Activated CD8-positive, alpha-beta memory T cell treated with anti-CD3 and anti-CD28 coated beads for 48 hours (primary cell): Measurements from ENCODE around the gene TEX36.
"Not testable (repeated sequence)": the region's sequence is repeated elsewhere in the genome, so short reads cannot be mapped to it uniquely, and the experiment has no call there.

ENCODE experiments used
- DNase-seq, 3 experiments: peaks; one replicate each; pipeline ENCODE4 v3.0.0-alpha.2; 2020; ENCODE audit warnings: low read depth in 2 of 3, low spot score in 2 of 3

TEX36 gene

DNA sequence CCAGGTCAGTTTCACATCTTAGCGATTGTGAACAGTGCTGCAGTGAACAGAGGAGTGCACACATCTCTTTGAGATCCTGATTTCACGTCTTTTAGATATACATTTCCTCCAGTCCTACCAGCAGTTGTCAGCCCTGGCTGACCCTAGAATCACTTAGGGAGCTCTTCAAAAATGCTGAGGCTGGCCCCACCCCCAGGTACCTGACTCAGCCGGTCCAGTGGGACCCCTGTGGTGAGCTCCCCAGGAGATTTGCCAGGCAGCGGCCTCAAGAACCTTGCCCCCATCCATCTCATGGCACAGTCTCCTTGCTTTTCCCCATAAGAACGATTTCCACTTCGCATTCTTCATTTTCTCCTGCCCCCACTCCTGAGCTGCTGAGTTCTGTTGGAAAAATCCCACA is 45.5 kb downstream of the TEX36 start:
- no peak for DNase-seq

DNA sequence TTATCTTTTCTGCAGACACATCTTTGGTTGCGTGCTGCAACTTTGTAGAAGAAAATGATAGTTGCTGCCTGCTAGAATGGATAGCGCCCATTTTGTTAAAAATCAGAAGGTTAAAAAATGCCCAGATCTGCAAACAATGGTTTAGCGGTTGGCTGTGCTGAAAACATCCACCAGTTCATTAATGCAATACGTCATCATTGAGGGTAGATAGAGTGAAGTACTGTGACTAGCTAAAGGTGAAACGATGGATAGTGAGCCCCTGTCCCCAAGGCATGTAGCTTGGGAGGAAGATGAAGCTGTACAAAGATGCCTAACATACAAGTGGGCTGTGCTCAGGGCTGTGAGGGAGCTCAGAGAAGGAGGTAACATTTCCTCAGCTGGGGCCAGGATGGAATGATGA is 48.4 kb downstream of the TEX36 start:
- DNase-seq = no peak

DNA sequence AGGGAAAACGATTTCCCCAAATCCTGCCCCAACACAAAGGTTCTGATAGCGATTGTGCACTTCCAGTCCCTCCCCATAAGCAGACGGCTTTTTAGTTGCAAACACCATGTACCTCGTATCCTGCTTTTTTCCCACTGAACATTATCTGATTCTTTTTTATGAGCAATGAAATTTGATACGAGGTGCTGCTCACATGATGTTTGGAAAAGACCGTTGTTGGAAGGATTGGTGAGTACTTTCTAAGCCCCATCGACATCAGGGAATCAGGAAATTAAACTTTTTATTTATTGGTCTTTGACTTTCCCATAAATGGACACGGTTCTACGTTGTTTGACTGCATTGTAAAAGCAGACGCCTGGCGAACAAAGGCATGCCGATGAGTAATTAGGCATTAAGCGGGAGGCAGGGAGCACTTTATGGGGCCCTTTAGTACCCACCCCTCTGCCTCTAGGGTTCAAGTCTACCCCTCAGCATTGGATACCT is 49.4 kb downstream of the TEX36 start:
- no peak for DNase-seq

DNA sequence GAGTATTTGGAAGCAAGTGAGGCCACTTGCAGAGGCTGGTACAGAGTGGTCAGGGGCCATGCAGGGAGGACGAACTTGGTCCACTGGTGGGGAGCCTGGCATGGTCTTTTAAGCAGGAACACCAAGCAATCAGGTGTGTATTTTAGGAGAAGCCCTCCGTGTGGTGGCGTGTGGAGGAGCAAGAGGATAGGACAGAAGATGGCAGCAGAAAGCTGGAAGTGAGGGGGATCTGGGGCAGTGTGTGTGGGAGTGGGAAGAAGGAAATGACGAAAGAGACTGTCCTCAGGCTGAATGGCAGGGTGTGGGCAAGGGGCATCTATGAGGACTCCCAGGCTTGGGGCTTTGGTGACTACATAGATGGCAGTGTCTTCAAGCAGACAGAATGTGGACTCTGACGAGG is 51.2 kb downstream of the TEX36 start:
- no peak for DNase-seq

DNA sequence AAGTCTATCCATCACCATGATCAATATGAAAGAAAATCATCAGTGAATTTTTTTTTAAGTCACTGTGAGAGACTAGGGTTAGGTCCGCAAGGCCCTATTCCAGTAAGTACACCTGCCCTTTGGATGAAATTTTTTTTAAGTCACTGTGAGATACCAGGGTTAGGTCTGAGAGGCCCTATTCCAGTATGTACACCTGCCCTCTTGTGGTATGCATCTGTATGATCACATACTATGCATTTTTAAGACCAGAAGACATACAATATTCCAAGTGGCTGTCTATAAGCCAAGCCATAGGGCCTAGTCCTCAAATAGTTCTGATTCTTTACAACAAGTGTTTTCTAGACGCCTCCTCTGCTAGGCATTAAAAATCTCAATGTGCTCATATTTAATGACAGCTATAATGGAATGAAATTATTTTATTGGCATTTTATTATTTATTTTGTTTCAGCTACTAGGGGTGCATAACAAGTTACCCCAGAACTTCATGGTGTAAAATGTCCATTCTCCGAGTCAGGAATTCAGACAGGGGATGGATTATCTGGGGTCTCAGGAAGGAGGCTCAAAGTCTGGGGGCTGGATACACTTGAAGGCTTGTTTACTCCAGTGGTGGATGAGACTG is 53.1 kb downstream of the TEX36 start:
- no peak for DNase-seq

DNA sequence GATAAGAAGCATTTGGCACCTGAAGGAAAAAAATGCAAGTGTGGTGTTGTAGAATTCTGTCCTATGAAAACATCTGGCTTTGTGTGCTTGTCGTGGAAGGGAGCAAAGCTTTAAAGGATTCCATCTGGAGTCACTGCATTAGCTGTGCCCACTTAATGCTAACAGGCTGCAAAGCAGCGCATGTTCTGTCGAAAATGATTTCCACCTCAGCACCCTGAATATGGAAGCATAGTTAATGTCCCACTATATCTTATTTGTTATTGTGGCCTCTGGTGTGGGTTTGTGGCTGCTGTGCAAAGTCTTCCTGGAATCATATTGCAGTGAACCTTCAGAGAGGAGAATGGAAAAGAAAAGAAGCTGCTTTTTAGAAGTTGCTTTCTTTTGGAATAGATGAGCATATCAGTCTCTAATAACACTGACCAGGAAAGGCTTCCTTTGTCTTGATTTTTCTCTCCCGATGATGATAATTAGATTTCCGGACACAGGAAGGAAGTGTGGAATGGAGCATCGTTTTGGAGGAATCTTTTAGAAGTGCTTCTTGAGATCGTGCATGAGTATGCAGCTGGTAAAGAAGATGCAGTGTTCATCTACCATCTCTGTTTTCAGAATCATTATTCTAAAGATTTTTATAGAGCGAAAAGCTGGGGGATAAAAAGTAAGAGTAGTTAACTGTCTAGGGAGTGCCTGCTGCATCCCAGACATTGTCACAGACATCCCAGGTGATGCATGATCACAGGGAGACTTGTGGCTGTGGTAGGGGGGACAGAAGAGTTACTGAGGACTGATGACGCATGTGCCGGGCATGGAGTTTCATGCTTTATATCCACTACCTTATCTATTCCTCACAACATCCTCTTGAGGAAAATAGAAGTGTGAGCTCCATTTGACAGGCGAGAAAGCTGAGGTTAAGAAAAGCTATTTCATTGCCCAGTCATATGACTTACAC is 54.6 kb downstream of the TEX36 start:
- DNase-seq = no peak

DNA sequence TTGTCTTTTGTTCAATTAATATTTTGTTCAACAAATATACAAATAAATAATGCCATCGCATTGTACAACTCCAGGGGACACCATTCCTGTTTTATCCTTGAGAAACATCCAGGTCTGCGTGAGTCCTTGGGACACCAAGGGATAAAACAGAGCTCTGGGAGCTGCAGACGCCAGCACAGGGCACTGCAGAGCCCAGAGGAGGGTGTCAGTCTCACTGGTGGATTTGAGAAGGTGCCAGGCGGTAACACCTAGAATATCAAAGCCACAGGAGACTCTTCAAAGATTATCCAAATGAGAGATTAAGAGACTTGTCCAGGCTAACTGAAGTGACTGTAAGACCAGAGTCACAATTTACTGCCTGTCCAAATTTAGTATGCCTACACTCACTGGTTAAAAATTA is 55.3 kb downstream of the TEX36 start:
- DNase-seq = no peak

DNA sequence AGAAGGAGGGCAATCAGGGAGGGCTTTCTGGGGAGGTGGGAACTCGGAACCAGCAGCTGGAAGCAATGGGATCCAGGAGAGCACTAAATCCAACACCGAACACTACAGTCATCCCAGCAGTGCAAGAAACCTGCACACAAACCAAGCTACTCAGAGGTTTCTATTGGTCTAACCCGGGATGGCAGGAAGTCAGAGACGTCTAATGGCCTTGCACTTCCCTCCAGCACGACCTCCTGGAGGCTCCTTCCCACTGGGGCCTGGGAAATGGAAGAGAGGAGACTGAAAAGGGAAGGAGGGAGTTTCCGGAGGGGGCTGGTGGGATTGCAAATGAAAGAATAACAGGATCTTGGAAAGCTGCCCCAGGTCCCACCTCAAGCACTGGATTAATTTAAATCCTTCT is 56.3 kb downstream of the TEX36 start:
- DNase-seq = no peak

DNA sequence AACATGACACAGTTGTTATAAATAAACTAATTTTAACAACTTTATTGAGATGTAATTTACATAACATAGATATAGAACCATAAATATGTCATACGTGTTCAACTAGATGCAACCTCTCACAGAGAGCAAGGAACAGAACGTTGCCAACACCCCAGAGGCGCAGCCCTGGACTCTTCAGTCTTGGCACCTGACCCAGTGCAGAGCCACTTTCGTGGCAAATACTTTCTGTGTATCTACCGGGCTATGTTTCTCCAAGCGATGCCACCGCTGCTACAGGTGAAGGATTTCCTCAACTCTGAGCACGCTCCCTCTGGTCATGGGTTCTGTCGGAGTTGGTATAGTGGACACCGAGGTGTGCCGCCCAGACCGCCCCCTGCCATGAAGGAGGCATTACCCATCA is 57.4 kb downstream of the TEX36 start:
- no peak for DNase-seq

DNA sequence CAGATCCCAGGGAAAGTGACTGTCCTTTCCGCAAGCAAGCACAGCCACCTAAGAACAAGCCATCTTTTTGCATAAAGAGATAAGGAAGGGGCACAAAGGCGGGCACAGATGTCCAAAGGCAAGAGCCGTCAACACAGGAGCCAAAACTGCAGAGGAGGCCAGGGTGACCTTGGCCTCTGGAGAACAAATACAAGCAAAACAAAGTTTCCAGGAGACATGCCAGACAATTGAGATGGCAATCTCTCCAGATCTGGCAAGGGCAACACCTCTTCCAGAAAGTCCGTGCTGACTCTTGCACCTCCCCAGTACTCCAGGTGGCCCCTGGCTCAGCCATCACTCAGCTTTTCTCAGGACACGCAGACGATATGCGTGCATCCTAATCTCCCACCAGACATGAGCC is 58.2 kb downstream of the TEX36 start:
- no peak for DNase-seq

DNA sequence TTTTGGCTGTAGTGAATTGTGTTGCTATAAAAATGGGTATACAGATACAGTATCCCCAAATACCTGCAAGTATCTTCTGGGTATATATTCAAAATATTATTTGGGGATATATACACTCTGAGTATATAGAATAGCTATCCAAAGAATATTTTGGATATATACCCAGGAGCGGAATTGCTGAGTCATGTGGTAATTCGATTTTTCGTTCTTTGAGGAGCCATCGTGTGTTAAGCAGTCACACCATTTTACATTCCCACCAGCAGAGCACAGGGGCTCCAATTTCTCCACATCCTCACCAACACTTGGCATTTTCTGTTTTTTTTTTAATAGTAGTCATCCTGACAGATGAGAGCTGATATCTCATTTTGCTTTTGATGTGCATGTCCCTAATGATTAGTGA is 61.9 kb downstream of the TEX36 start:
- no peak for DNase-seq

DNA sequence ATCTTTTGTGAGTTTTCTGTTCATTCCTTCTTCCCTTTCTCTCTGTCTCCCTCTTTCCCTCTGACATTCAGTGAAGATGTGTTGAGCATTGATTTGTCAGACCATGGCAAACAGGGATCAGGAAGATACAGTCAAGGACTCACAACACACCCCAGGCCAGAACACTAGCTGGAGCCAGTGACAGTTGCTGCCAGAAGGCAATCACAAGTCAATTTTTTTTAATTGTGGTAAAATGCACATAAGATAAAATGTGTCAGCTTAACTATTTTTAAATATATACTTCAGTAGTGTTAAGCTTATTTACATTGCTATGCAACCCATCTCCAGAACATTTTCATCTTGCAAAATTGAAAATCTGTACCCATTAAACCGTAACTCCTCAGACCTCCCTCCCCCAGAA is 62.6 kb downstream of the TEX36 start:
- no peak for DNase-seq

DNA sequence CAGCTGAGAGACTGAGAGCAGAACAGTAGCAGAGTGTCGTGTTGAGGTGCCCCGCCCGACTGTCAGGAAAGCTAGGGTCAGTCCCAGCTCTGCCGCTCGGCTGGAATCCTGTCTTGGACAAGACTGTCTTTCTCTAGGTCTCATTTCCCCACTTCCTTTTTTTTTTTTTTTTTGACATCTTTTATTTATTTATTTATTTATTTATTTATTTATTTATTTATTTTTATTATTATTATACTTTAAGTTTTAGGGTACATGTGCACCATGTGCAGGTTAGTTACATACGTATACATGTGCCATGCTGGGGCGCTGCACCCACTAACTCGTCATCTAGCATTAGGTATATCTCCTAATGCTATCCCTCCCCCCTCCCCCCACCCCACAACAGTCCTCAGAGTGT is 69.9 kb downstream of the TEX36 start:
- DNase-seq = not testable (repeated sequence)

DNA sequence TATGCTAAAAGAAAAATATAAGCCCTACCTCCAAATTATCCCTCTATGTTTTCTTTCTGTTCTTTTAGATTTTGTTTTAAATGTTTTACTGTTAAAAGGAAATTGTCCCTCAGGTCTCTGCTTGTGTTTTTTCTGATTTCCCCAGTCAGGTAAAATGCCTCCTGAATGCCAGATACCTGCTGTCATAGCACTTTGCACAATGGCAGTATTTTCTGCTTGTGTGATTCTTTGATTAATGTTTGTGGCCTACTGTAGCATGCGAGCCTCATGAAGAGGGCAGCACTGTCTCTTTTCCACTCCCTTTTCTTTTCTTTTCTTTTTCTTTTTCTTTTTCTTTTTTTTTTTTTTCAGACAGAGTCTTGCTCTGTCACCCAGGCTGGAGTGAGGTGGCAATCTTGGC is 71.2 kb downstream of the TEX36 start:
- no peak for DNase-seq

DNA sequence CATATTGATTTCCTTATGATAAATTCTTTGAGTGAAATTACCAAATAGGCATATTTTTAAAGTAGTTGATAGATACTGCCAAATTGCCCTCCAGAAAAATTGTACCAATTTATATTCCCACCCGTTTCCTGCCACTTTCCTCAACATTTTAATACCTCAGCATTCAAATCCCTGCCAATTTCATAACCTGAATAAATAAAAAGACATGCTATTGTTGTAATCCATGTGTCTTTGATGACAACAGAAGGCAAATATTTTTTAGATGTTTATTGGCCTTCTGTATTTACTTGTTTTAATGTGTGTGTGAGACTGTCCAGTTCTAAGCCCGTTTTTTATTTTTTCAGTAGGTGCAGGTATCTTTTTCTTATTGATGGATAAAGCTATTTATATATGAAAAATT is 71.7 kb downstream of the TEX36 start:
- DNase-seq = no peak

DNA sequence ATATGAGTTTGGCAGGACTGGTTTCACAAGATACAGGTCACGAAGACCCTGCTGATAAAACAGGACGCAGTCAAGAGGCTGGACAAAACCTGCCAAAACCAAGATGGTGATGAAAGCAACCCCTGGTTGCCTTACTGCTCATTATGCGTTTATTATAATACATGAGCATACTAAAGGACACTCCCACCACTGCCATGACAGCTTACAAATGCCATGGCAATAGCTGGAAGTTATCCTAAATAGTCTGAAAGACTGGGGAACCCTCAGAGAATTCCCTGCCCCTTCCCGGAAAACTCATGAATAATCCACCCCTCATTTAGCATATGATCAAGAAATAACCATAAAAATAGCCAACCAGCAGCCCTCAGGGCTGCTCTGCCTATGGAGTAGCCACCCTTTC is 73.1 kb downstream of the TEX36 start:
- DNase-seq = no peak

DNA sequence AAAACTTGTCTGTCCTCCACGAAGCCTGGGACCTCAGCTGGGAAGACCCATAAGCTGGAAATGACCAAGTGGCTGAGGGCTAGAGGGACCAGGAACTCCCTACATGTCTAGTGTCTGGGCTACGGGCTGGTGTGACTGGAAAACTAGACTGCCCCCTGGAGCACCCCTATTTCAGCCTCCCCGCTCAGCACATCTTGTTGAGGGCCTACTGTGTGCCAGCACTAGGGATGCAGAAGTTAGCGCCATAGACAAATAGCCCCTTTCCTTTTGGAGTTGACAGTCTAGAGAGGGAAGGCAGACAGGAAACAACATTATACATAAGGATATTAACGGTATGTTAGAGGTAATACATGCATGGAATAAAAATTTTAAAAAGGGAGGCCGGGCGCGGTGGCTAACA is 74.5 kb downstream of the TEX36 start:
- no peak for DNase-seq

DNA sequence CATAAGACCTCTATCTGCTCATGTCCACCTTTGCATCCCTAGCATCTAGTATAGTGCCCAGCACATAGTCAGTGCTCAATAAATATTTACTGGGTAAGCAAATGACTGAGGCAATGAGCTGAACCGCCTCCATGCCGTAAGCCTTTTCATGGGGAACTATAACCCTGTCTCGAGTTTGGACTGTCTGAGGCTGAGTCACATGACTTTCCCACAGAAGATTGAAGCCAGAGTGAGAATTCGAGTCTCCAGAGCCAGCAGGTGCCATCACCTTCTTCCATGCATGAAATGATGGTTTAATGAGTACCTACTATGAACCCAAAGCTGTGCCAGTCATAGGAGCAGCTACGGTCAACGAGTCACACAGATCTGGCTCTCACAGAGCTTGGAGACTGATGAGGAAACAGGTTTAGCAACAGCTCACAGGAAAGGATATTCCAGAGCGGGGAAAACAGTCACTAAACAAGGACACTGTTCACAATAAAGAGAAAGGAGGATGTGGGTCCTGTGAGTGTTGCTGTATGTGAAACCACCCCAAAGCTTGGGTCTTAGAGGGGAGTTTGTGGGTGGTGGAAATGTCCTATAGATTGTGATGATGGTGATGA is 75.2 kb downstream of the TEX36 start:
- DNase-seq = no peak

DNA sequence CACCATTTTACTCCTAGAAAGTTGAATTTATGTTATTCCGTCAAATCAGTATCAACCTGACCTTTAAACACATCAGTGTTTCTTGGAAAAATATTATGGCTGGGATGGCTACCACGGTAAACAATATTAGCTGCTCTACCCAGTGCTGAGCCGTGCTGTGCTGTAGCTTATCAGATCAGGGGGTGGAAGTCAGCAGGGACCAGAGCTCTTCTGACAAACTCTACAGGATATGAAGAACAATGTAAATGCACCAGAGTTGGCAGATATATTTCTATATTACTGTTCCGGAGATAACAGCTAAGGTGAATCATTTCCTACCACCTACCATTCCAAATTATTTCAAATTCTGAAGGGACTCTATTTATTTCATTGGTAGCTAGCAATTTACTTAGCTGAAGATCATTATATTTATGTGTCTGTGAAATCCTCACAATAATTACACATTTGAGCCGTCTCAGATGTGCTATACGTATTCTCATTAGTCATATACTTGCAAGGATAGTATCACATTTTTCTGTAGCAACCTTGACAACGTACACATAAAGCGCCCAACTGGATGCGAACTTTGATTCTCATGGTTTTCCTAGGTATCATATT is 76.5 kb downstream of the TEX36 start:
- no peak for DNase-seq
